HCT116 (cell line): Measurements from ENCODE around the gene CRB1. TPM values are rescaled to one million over a fixed set of nuclear protein-coding genes. Genes with fewer than 3 reads are reported as not detected.

Experiments
- ATAC-seq: fragments of 200-7000 bp; cut with Tn5 transposase; 2 replicates; pipeline ENCODE4 v1.9.1; 2020; ENCODE audit warnings: mild to moderate bottlenecking, moderate library complexity
- BruUV-seq: library from RNA; stranded (reverse); fragments of 400-500 nt; replicated peaks from 2 replicates; lab custom pipeline; 2021; lab: Mats Ljungman, UMichigan
- CTCF ChIA-PET: fragments of 300-600 bp; sonication (Branson Sonifier 250); formaldehyde crosslinking; loops from one replicate; lab custom pipeline; 2021; ENCODE audit warnings: antibody characterized with exemption; lab: Charles Lee
- POLR2A ChIA-PET: fragments of 300-600, 350-600 bp; sonication (Branson Sonifier 250); formaldehyde crosslinking; loops from one replicate; lab custom pipeline; 2021; ENCODE audit warnings: antibody characterized with exemption; lab: Charles Lee
- RAD21 ChIA-PET, 2 experiments: fragments of 300-600 bp; sonication (Branson Sonifier 250); formaldehyde crosslinking; loops; one replicate each; lab custom pipeline; 2023; ENCODE audit warnings: low total read pairs in 2 of 2; ENCODE audit not compliant: uncharacterized antibody in 2 of 2, unreplicated experiment in 2 of 2, low non-redundant PET in 1 of 2; lab: Charles Lee
- DNase-seq: peaks from one replicate; pipeline ENCODE4 v3.0.0-alpha.2; 2010; ENCODE audit warnings: low read depth, low spot score
- H2AFZ ChIP-seq: fragments of 200-600 bp; shearing (Covaris generic), sonication (generic); 2 replicates; pipeline ENCODE4 v1.6.1; 2017; ENCODE audit warnings: low read depth, mixed run types, mixed read lengths, antibody characterized with exemption, low read length; ENCODE audit not compliant: poor library complexity, severe bottlenecking
- H3K27ac ChIP-seq: 2 replicates; pipeline ENCODE4 v1.5.1; 2012; ENCODE audit warnings: low read depth, low read length
- H3K27me3 ChIP-seq: fragments of 200-600 bp; sonication (generic); 2 replicates; pipeline ENCODE4 v1.6.1; 2016; ENCODE audit warnings: mixed run types, low read length, mixed read lengths; ENCODE audit not compliant: insufficient read depth
- H3K36me3 ChIP-seq, 2 experiments: fragments of 200-500 bp in 1 of 2; fragments of 200-600 bp in 1 of 2; sonication (Bioruptor generic) in 1 of 2; sonication (generic) in 1 of 2; 2 replicates each; pipeline versions ENCODE4 v1.5.1 to v1.6.1; 2014 to 2016; ENCODE audit warnings: low read length in 2 of 2, inconsistent platforms in 1 of 2, mixed read lengths in 1 of 2, mixed run types in 1 of 2; ENCODE audit not compliant: insufficient read depth in 2 of 2, control insufficient read depth in 1 of 2
- H3K4me1 ChIP-seq, 2 experiments: fragments of 200-600 bp in 1 of 2; sonication (generic) in 1 of 2; 2 replicates each; pipeline versions ENCODE4 v1.5.1 to v1.6.1; 2012 to 2017; ENCODE audit warnings: low read length in 2 of 2, inconsistent platforms in 1 of 2, mild to moderate bottlenecking in 1 of 2, mixed read lengths in 1 of 2, mixed run types in 1 of 2, moderate library complexity in 1 of 2; ENCODE audit not compliant: insufficient read depth in 2 of 2, control insufficient read depth in 1 of 2
- H3K4me2 ChIP-seq: fragments of 200-600 bp; sonication (generic); 2 replicates; pipeline ENCODE4 v1.6.1; 2017; ENCODE audit warnings: mixed run types, low read length, mixed read lengths
- H3K4me3 ChIP-seq, 2 experiments: fragments of 200-600 bp in 1 of 2; sonication (generic) in 1 of 2; replicated peaks in 1 of 2; 2 replicates each; pipeline ENCODE4 v1.5.1; 2011 to 2016; ENCODE audit warnings: low read length in 2 of 2, control low read depth in 1 of 2, low read depth in 1 of 2, mild to moderate bottlenecking in 1 of 2, mixed read lengths in 1 of 2, mixed run types in 1 of 2
- H3K79me2 ChIP-seq: fragments of 200-600 bp; sonication (generic); 2 replicates; pipeline ENCODE4 v1.6.1; 2017; ENCODE audit warnings: mild to moderate bottlenecking, mixed run types, low read length, moderate library complexity, mixed read lengths; ENCODE audit not compliant: insufficient read depth
- H3K9ac ChIP-seq: fragments of 200-600 bp; sonication (generic); 2 replicates; pipeline ENCODE4 v1.6.1; 2016; ENCODE audit warnings: low read length, mixed read lengths
- H3K9me2 ChIP-seq: fragments of 200-600 bp; sonication (generic), shearing (Covaris generic); 2 replicates; pipeline ENCODE4 v1.6.1; 2017; ENCODE audit warnings: mixed run types, mild to moderate bottlenecking, moderate library complexity; ENCODE audit not compliant: insufficient read depth
- H3K9me3 ChIP-seq, 2 experiments: fragments of 200-500 bp in 1 of 2; fragments of 200-600 bp in 1 of 2; sonication (Bioruptor generic) in 1 of 2; sonication (generic) in 1 of 2; 2 replicates each; pipeline ENCODE4 v1.6.1; 2014 to 2017; ENCODE audit warnings: low read length in 2 of 2, mixed read lengths in 2 of 2, inconsistent platforms in 1 of 2, low read depth in 1 of 2, mild to moderate bottlenecking in 1 of 2, mixed run types in 1 of 2, moderate library complexity in 1 of 2; ENCODE audit not compliant: control insufficient read depth in 1 of 2, insufficient read depth in 1 of 2
- H4K20me1 ChIP-seq: fragments of 200-600 bp; sonication (generic), shearing (Covaris generic); 2 replicates; pipeline ENCODE4 v1.6.1; 2017; ENCODE audit warnings: mixed run types, mild to moderate bottlenecking, moderate library complexity; ENCODE audit not compliant: insufficient read depth
- CBX3 ChIP-seq: IDR thresholded peaks from 2 replicates; pipeline ENCODE4 v1.6.1; 2012; ENCODE audit warnings: low read depth
- CEBPB ChIP-seq: IDR thresholded peaks from 2 replicates; pipeline ENCODE4 v1.6.1; 2012; ENCODE audit warnings: low read depth
- CTCF ChIP-seq, 3 experiments: fragments of 200-600 bp in 1 of 3; sonication (generic) in 1 of 3; IDR thresholded peaks in 2 of 3; conservative IDR thresholded peaks in 1 of 3; 2 replicates each; pipeline ENCODE4 v1.5.1; 2012 to 2017; ENCODE audit warnings: low read depth in 2 of 3, low read length in 2 of 3, antibody characterized with exemption in 1 of 3, borderline replicate concordance in 1 of 3, control low read depth in 1 of 3, mild to moderate bottlenecking in 1 of 3, mixed read lengths in 1 of 3, mixed run types in 1 of 3, moderate library complexity in 1 of 3; ENCODE audit not compliant: insufficient read depth in 1 of 3
- EGR1 ChIP-seq: IDR thresholded peaks from 2 replicates; pipeline ENCODE4 v1.6.1; 2012; ENCODE audit warnings: low read depth
- ELF1 ChIP-seq: IDR thresholded peaks from 2 replicates; pipeline ENCODE4 v1.6.1; 2012; ENCODE audit warnings: low read depth, borderline replicate concordance
- EZH2phosphoT487 ChIP-seq: fragments of 200-600 bp; IDR thresholded peaks from 2 replicates; pipeline ENCODE4 v1.6.1; 2018; ENCODE audit warnings: antibody characterized with exemption, borderline replicate concordance
- FOSL1 ChIP-seq: IDR thresholded peaks from 2 replicates; pipeline ENCODE4 v1.6.1; 2012; ENCODE audit warnings: low read depth
- JUND ChIP-seq: IDR thresholded peaks from 2 replicates; pipeline ENCODE4 v1.6.1; 2012
- MAX ChIP-seq: IDR thresholded peaks from 2 replicates; pipeline ENCODE4 v1.6.1; 2012
- POLR2A ChIP-seq: IDR thresholded peaks from 2 replicates; pipeline ENCODE4 v1.7.0; 2011; ENCODE audit warnings: borderline replicate concordance; ENCODE audit not compliant: insufficient read depth, insufficient read length; ENCODE audit errors: extremely low read depth
- RAD21 ChIP-seq: IDR thresholded peaks from 2 replicates; pipeline ENCODE4 v1.6.1; 2012; ENCODE audit warnings: low read depth, mild to moderate bottlenecking
- SP1 ChIP-seq: IDR thresholded peaks from 2 replicates; pipeline ENCODE4 v1.6.1; 2012; ENCODE audit warnings: low read depth
- SRF ChIP-seq: IDR thresholded peaks from 2 replicates; pipeline ENCODE4 v1.6.1; 2012; ENCODE audit warnings: low read depth
- ZFX ChIP-seq: fragments of 450-650 bp; IDR thresholded peaks from 2 replicates; pipeline ENCODE4 v1.6.1; 2017
- ZNF274 ChIP-seq: fragments of 200-500 bp; sonication (Bioruptor generic); IDR thresholded peaks from 2 replicates; pipeline ENCODE4 v1.6.1; 2014; ENCODE audit warnings: mild to moderate bottlenecking, low read depth, low read length, inconsistent platforms
- intact Hi-C: fragments of 100-400 bp; cut with micrococcal nuclease; formaldehyde crosslinking; loops from 2 replicates; pipeline ENCODE4 v1.10.0; 2022
- total RNA-seq: library from RNA; stranded (reverse); gene quantifications from one replicate; pipeline ENCODE4 v1.2.1, GENCODE V29; 2021; ENCODE audit not compliant: unreplicated experiment
- TF ChIP-seq, protein P1 (sequence below): IDR thresholded peaks from 2 replicates; pipeline ENCODE4 v1.6.1; 2012; ENCODE audit warnings: low read depth
- TF ChIP-seq, protein P2 (sequence below): IDR thresholded peaks from 2 replicates; pipeline ENCODE4 v1.6.1; 2011; ENCODE audit warnings: mild to moderate bottlenecking, low read length, moderate library complexity; ENCODE audit not compliant: insufficient replicate concordance; ENCODE audit errors: extremely low read depth

Gene CRB1
- total RNA-seq, 1 experiment from 2014 or later, result 0.07 TPM

DNA sequence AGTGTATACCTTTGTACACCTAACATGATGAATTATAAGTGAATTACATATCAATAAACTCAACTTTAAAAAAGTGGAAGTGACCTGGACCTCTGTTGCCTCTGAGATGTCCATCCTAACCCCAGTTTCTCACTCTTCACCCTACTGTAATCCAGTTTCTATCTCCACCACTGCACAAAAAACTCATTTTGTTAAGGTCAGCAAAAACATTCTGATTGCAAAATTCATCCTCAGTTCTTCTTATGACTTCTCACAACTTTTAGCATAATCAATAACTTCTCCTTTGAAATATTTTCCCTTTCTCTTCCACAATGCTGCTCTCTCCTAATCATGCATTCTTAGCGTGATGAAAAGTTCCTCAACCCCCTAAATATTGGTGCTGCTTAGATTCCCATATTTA lies 129.8 kb downstream of the CRB1 start:
- no peak overlapping the region for H2AFZ ChIP-seq
- ATAC-seq, result no peak
- H4K20me1 ChIP-seq, result no peaks in the 10 kb centered on the region
- H3K9me3 ChIP-seq, result no peaks in the 10 kb centered on the region
- intact Hi-C loops, result no loop called here
- no peak overlapping the region for H3K4me3 ChIP-seq
- no peak overlapping the region for H3K9ac ChIP-seq
- no peak overlapping the region for H3K27ac ChIP-seq
- no peak overlapping the region for H3K4me2 ChIP-seq
- TF ChIP-seq ZFX (no peak), CEBPB (no peak), SP1 (no peak), CTCF (IDR thresholded peaks at IDR 0.05 in 2 of 3, conservative IDR thresholded peaks at IDR 0.05 in 1 of 3; ENCODE audit: borderline replicate concordance in 1 of 3, insufficient read depth in 1 of 3, low read depth in 2 of 3, low read length in 2 of 3) (no peak), EZH2phosphoT487 (no peak), SRF (no peak), JUND (no peak), EGR1 (no peak), RAD21 (no peak), FOSL1 (no peak), CBX3 (no peak), POLR2A (no peak), ELF1 (no peak), ZNF274 (no peak), MAX (no peak)
- TF ChIP-seq, protein P1, sequence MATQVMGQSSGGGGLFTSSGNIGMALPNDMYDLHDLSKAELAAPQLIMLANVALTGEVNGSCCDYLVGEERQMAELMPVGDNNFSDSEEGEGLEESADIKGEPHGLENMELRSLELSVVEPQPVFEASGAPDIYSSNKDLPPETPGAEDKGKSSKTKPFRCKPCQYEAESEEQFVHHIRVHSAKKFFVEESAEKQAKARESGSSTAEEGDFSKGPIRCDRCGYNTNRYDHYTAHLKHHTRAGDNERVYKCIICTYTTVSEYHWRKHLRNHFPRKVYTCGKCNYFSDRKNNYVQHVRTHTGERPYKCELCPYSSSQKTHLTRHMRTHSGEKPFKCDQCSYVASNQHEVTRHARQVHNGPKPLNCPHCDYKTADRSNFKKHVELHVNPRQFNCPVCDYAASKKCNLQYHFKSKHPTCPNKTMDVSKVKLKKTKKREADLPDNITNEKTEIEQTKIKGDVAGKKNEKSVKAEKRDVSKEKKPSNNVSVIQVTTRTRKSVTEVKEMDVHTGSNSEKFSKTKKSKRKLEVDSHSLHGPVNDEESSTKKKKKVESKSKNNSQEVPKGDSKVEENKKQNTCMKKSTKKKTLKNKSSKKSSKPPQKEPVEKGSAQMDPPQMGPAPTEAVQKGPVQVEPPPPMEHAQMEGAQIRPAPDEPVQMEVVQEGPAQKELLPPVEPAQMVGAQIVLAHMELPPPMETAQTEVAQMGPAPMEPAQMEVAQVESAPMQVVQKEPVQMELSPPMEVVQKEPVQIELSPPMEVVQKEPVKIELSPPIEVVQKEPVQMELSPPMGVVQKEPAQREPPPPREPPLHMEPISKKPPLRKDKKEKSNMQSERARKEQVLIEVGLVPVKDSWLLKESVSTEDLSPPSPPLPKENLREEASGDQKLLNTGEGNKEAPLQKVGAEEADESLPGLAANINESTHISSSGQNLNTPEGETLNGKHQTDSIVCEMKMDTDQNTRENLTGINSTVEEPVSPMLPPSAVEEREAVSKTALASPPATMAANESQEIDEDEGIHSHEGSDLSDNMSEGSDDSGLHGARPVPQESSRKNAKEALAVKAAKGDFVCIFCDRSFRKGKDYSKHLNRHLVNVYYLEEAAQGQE, result no peak
- TF ChIP-seq, protein P2, sequence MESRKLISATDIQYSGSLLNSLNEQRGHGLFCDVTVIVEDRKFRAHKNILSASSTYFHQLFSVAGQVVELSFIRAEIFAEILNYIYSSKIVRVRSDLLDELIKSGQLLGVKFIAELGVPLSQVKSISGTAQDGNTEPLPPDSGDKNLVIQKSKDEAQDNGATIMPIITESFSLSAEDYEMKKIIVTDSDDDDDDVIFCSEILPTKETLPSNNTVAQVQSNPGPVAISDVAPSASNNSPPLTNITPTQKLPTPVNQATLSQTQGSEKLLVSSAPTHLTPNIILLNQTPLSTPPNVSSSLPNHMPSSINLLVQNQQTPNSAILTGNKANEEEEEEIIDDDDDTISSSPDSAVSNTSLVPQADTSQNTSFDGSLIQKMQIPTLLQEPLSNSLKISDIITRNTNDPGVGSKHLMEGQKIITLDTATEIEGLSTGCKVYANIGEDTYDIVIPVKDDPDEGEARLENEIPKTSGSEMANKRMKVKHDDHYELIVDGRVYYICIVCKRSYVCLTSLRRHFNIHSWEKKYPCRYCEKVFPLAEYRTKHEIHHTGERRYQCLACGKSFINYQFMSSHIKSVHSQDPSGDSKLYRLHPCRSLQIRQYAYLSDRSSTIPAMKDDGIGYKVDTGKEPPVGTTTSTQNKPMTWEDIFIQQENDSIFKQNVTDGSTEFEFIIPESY, result no peak
- ChIA-PET RAD21 (no interaction called here), POLR2A (no interaction called here), CTCF (interaction anchor here (1.4 kb wide), 1 partner anchor 13 kb away, joined by 4 read pairs; no protein-coding TSS in a partner anchor)
- DNase-seq, result no peak
- H3K79me2 ChIP-seq, result no peaks in the 10 kb centered on the region
- no TSS peak for BruUV-seq
- no peaks in the 10 kb centered on the region for H3K36me3 ChIP-seq
- H3K9me2 ChIP-seq, result no peaks in the 10 kb centered on the region
- H3K4me1 ChIP-seq, result no peaks in the 10 kb centered on the region
- no peaks in the 10 kb centered on the region for H3K27me3 ChIP-seq
